Ammon's horn (tissue), 1 donor: ENCODE data around the gene CHST3.

Experiments used
- DNase-seq: peaks from one replicate; pipeline ENCODE4 v3.0.0-alpha.2; 2016; ENCODE audit warnings: low spot score

CHST3 gene

DNA sequence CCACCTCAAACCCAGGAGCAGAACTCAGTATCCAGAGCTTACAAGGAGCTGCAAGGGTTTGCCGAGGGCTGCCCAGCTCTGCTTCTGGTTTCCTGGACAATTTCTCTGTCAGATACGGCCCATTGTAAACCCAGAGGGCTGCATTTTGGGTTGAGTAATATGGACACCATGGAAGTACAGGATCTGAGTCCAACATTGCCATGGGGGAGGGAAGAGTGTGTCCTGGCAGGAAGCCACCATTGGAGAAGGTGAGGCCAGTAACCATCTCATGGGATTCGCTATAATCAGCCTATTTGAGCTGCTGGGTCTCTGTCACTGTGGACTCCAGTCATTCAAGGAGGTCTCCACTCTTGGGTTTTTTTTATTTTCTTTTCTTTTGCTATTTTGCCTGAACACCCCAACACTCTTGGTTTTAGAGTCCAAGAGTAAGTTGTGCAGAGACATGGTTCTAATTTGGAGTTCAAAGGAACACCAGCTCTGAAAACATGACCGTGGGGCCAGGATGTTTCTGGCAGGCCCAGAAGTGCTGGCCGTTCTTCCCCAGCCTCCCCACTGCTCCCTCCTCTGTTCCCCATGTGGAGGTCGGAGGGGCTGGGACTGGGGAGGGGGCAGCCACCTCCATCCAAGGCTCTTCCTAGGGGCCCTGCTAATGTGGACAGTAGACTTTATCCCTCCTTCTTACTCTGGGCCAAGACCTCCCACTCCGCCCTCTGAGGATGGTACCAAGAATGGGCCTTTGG, 46.2 kb downstream of the CHST3 start:
- no peak for DNase-seq

DNA sequence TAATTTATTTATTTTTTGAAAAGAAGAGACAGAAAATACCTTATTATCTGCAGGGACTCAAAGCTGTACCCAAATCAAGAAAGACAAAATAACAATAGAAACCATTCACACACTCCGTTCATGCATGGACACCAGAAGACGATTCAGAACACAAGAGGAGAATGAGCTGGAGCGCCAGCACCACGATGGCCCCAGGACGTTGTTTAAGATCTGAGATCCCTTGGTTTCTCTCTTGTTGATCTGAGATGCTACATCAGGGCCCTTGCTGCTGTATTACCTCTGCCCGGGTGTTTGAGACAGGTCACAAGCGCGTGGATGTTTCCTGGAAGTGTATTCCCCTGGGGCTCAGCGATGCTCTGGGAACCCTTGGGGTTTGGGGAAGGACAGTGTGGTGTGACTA, 46.8 kb downstream of the CHST3 start:
- DNase-seq = no peak

DNA sequence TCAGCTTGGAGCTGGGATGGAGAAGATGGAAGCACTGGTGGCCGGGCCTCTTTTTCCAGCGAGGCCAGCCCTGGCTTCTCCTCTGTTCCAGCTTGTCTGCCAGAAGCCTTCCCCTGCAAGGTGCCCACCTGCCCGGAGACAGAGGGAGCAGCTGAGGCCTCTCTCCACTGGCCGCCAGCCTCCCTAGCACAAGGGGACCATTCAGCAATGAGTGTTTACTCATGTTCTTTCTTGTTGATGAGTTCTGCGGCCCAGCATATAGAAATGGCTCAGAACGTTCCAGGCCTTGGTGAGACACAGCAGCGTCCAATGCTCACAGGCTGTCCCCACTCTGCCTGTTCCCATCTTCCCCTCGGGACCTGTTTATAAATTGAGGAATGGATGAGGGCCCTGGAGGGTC, 47.3 kb downstream of the CHST3 start:
- peak; percentile 91 for DNase-seq

DNA sequence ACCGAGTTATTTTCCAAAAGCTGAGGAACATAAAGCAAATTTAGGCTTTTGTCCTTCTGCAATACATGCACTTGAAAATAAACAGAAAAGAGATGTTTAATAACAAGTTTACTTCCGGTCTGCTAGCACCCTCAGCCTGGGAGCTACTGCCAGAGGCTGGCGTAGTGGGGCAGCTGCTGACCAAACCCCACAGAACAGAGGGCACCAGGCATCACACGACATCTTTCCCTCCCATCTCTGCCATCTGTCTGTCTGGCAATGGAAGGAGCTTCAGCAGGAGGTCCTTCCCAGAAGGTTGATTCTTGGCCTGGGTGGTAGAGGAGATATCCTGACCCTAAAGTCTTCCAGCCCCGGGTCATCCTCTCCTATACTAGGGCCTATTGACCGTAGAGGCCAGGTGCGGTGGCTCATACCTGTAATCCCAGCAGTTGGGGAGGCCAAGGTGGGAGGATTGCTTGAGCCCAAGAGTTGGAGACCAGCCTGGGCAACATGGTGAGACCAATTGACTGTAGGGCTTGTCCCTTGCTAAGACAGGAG, 47.8 kb downstream of the CHST3 start:
- DNase-seq = no peak

DNA sequence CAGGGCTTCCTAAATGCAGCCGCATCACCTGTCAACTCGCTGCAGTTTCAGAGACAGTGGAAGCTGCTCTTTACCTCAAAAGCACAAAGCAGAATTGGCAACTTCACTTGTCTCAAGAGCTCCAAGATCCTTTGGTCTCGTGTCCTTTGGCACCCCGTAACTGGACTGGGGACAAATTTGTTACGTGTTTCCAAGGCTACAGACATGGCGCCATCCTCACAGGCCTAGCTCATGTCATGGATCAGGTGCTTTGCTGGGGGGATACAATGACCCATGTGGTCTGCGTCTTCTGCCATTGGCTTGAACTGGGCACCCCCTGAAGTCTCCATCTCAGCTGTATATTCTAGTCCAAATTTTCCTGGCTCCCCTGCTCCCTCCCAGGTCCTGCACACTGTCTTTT, 48.6 kb downstream of the CHST3 start:
- DNase-seq = no peak

DNA sequence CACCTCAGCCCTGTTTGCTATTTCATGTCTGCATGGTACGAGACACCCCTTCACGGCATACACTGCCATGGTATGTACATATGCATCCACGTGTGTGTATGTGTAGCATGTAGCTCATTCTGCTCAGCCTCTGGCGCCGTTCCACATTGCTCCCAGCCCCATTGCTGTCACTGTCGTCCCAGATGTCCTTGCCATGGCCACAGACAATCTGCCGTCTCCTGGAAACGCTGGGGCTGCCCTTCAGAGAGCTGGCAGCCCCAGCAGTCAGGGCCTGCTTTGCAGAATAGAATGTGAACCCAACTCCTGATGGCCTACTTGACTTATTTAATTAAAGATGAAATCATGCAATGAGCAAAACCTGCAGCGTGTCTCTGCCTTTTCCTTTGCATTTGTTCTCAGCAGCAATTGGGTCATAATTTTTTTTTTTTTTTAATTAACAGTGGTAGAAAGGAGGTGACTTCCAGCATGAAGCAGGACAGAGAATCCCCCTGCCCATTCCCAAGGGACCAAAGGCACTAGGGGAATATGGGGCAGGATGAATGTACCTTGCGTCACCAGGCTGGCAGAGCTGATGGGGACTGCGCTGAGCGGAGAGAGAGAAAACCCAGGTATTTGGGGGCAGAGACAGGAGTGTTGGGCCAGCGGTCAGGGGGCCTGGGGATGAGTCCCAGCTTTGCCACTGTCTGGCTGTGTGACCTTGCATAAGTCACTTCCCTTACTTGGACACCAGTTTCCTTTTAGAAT, 49.2 kb downstream of the CHST3 start:
- peak; percentile 73 for DNase-seq

DNA sequence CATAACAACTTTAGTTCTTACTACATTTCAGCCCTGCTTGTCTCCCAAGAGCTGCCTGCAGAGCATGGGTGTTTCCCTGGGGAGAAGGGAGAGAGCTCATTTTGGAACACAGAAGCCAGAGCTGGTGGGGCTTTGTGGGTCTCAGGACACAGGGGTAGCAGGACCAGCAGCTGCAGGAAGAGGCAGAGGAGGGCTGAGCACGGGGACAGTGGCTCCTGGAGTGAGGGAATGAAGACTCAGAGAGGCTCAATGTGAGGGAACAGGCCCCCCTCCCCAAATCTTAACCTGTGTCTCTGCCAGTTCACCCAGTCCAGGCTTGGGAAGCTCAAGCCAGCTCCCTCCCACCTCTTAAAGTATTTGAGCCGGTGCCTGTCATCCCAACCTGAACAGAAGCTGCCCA, 50.0 kb downstream of the CHST3 start:
- DNase-seq = no peak

DNA sequence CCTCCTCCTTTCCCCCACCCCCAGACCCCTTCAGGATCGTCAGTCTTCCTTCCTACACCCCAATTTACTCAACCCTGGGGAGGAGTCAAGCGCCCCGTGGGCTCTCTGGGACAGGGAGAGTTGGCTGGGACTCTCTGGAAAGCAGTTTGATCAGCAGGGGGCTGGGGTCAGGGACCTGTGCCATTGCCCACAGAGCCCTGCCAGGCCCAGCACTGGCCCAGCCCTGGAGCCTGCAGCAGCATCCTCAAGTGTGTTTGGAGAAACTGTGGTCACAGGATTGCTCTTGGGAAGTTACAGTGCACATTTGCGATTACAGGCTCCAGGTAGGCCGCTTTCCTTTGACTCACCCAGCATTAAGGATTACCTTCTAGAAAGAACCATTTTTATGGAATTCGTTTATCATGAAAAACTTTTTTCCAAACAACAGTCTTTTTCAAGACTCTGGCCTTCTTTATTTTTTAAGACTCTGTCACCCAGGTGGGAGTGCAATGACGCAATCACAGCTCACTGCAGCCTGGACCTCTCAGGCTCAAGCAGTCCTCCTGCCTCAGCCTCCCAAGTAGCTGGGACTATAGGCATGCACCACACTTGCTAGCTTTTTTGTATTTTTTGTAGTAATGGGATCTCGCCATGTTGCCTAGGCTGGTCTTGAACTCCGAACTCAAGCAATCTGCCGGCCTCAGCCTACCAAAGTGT, 50.7 kb downstream of the CHST3 start:
- DNase-seq = no peak

DNA sequence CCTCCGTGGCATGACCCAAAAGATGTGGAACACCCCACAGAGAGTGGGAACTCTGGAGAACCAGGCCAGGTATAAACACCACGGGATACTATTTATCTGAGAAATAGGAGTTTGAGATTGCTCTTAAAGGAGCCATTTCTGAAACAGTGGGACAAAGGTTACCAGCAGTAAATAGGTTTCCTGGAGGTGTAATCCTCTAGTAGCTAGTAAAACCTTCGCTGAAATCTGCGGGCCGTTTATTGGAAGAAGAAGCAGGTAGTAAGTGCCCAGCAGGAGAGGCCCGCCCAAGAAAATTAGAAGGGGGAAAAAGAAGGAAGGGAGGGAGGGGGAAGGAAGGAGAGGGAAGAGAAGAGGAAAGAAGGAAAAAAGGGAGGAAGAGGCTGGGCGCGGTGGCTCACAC, 51.6 kb downstream of the CHST3 start:
- no peak for DNase-seq

DNA sequence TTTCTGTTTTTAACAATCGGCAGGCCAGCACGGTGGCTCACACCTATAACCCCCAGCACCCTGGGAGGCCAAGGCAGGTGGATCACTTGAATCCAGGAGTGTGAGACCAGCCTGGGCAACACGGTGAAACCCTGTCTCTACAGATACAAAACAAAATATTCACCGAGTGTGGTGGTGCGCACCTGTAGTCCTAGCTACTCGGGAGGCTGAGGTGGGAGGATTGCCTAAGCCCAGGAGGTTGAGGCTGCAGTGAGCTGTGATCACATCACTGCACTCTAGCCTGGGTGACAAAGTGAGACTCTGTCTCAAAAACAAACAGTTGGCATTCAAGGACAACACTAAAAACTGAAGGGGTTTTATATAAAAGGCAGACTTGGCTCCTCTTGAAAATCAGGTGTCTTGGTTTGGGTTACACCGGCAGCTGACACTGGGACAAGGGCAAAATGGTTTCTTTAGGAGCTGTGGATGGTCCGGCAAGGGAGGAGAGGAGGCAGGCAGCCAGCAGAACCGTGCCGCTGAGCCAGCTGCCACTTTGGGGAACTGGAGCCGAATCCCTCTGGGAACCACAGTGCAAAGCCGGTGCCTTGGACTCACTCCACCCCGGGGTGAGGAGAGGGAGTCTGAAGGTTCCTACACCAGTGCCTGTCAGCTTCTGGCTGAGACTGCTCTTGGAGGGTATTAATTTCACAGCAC, 52.6 kb downstream of the CHST3 start:
- DNase-seq = peak; percentile 45

DNA sequence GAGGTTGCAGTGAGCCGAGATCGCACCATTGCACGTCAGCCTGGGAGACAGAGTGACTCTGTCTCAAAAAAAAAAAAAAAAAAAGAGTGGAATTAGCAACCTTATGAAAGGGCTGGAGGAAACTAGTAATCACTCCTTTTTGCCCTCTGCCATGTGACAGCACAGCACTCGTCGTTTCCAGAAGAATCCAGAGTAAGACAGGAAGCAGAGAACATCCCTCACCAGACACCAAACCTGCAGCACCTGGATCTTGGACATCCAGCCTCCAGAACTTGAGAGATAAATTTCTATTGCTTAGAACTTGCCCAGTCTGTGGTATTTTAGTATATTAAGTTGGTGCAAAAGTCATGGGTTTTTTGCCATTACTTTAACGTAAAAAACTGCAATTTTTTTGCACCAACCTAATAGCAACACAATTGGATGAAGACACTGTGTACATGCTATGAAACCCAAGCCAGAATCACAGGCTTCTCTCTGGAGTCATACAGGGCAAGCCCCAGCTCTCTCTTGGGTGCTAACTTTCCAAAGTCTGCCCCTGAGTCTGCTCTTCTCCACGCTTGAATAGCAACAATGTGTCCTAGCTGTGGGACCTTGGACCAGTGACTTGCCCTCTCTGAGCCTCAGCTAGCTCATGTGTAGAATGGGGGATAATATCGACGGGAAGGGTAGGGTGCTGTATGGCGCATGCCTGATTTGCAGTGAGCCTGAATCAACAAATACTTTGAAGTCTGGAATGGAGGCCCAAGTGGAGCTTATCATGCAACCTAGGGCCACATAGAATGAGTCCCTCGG, 55.1 kb downstream of the CHST3 start:
- no peak for DNase-seq

DNA sequence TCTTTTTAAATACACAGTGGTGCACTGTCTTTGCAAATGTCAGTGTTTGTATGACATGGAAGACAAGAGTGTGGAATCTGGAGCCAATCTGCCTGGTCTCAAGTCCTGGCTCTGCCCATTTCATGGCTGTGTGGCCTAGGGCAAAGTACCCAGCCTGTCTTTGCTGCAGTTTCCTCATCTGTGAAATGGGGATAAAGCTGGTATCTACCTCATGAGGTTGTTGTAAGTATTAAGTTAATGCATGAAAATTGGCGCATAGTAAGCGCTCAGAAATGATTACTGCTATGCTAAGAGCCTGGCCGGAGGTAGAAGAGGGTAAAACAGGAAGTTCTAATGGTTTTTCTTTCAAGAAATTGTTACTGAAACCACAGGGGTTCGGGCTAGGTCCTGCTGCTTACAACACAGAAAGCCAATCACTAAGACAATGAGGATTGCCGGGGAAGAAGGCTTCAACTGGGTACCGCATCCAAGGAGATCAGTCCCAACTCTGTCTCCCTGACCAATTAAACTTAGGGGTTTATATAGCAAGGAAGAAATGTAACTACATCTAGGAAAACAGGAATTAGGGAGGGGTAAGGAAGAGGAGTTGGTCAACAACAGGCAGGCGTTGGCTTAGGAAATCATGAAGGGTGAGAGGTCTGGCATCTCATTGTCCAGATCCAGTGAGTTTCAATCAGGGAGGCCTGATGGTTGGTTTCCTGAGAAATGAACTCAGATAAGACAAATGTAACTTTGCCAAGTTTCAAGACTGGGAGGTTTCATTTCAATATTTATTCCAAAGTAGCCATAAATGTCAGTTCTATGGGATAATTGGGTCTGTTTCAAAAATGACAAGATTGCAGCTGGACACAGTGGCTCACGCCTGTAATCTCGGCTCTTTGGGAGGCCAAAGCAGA, 57.0 kb downstream of the CHST3 start:
- DNase-seq = no peak

DNA sequence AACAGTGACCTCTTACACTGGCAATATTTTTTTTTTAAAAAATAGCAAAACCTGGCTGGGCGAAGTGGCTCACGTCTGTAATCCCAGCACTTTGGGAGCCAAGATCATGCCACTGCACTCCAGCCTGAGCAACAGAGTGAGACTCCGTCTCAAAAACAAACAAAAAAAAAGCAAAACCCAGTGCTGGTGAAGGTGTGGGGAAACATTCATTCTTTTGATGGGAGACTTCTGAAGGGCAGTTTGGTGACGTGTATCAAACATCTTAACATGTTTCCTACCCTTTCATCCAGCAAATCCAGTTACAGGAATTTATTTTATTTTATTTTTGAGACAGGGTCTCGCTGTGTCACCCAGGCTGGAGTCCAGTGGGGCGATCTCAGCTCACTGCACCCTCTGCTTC, 58.0 kb downstream of the CHST3 start:
- DNase-seq = no peak

DNA sequence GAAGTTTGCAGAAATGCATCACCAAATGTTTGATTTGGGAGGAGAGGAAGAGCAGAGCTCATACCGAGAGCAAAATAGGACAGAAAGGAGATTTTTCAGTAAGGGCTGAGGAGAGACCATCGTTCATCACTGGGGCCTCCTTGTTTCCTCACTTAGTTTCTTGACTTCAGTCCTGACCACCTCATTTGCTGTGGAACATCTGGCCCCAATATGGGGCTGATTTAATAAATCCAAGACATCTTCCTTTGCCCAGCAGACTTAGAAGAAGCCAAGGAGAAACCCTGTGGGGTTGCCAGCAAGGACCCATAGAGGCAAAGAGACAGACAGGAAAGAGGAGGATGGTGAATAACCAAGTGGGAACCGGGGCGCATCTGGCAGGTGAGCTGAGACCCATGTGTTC, 60.4 kb downstream of the CHST3 start:
- DNase-seq = no peak

DNA sequence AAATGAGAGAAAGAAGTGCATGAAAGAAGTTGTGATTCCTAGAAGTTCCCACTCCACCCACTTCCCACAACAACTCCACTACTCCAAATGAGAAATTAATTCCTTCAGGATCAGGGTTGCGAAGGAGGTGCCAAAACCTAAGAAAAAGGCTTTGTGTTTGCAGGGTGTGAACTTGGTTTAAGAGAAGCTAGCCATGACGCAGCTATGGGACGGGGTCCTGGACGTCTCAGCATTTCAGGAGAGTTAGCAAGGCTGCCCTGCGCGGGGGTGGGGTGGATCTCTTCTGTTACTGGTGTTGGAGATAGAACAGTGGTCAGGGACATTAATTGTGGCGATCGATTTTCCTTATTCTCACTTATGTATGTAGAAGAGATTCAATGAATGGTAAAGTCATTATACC, 61.2 kb downstream of the CHST3 start:
- no peak for DNase-seq

DNA sequence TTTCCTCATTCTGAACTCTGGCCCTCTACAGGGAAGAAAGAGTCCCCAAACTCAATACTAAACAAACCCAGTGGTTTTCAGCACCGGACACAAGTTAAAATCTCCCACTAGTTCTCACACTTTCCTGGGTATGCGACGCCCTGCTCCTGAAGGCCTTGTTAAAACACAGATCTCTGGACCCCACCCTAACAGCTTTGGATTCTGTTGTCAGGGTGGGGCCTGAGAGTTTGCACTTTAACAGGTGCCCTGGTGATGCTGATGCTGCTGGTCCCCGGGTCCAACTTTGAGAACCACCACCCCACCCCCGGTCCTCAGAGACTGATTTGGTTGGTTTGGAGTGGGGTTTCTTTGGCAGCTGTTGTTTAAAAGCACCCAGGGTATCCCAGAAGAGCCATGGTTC, 61.6 kb downstream of the CHST3 start:
- no peak for DNase-seq

DNA sequence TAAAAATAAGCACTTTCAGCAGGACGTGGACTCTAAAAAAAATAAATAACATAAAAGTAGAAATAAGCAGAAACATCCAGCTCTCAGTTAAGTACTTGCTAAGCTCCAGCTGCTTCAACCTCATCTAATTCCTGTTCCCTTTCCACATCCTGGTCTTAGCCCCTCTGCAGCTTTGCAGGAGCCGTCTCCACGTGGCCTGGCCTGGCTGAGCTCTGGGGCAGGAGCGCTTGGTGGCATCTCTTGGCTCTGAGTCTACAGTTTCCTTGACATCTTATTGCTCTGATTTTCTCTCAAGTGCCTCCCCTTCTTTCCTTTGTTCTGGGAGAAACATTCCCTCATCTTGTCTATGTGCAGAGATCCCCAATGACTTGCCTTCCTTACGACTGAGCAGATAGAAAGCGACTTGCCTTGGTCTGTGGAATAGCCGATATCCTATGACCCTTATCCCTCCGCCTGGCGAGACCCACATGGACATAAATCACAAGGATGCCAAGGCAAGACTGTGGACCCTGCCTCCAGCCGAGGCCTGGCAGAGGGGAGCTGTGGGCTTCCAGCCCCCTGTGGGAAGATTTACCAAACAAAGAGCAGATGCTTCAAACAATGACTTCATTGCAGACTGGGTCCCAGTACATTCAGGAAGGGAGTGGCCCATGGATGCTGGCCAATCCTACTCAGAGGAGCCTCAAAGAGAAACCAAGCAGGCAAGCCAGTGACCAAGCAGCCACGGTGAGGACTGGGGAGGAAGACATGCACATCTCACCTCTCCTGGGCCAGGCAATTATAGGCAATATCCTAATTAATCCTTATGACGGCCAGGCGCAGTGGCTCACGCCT, 62.3 kb downstream of the CHST3 start:
- no peak for DNase-seq

DNA sequence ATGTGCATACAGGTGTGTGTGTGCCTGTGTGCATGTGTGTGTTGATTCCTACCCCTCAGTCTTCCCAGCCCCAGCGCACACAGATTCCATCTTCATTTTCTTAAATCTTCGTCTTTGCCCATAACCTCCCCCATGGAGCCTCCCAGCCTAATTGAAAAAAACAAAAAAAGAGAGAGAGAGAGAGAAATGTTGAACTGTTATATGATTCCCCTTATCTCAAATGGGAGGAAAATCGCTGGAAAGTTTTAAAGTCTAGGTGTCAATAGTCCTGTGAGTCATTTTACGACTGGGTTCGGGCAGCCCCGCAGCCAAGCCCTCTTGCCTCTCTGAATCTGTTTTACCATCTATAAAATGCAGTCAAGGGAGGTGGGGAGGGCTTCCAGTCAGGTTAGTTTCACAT, 63.3 kb downstream of the CHST3 start:
- no peak for DNase-seq

DNA sequence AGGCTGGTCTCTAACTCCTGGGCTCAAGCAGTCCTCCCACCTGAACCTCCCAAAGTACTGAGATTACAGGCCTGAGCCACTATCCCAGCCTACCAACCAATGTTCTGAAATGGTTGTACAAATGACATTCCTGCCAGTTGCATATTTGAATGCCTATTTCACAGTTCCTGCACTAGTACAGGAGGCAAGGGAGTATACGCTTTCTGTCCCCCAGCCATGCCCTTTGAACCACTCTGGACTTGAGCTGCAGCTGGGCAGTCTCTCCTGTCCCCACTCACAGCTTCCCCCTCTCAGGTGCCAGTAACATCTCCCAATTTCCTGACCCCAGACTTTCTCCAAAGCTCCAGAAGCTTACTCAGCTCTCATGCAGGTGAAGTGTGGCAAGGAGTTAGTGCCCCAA, 65.2 kb downstream of the CHST3 start:
- no peak for DNase-seq
